NCI-H524 treated with DMSO at 0.1 percent for 48 hours (cell line): ENCODE results near the gene FAM219A.
"Not testable (repeated sequence)": the region's sequence is repeated elsewhere in the genome, so short reads cannot be mapped to it uniquely, and the experiment has no call there.

ENCODE experiments used
- DNase-seq: peaks from one replicate; lab custom pipeline; 2025; lab: John Stamatoyannopoulos, UW

Gene FAM219A

DNA sequence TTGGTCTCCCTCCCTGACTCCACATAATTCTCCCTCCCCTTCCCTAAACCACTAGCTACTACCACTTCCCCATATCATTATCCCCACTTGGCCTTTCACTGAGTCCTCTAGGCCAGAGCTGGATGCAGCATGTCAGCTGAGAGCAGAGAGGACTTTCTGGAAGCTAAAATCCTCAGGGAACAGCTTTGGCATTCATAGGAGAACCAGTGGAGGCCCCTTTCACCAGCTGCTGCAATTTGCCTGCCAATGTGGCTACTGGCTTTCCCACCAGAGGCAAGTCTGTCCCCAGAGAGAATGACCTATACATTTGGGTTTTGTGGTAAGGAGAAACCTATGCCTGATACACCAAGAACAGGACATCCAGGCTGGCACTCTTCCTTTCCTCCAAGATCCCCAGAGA is 14.4 kb downstream of the FAM219A start:
- DNase-seq, result no peak

DNA sequence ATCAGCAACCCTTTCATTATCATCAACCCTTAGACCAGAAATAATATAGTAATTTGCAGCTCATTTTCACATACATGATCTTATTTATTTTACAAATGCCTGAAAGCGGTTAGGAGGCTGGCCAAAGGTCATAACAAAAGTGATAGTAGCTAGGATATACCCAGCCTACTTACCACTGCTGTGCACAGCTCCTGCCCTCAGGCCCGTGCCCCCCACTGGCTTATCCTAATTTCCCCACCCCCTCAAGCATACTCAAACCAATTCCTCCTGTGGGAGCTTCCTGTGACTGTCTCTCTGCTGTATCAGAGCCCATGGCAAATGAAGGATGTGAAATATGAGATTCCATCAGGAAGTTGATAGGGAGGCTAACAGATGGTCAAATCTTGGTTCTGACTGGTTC is 14.8 kb downstream of the FAM219A start:
- DNase-seq, result no peak

DNA sequence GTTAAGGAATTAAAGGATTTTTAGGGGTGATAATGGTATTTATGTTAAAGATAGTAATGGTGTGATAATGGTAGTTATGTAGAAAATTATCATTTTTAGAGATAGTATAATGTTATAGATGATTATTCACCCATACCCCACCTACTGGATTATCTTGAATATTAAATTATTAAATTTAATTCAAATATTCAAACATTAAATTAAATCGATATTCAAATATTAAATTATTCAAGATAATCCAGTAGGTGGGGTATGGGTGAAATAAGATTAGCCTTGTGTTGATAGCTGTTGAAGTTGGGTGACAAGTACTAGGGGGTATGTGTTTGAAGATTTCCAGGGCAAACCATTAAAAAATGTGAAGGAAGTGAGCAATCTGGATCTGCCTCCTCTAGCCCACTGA is 15.6 kb downstream of the FAM219A start:
- no peak for DNase-seq

DNA sequence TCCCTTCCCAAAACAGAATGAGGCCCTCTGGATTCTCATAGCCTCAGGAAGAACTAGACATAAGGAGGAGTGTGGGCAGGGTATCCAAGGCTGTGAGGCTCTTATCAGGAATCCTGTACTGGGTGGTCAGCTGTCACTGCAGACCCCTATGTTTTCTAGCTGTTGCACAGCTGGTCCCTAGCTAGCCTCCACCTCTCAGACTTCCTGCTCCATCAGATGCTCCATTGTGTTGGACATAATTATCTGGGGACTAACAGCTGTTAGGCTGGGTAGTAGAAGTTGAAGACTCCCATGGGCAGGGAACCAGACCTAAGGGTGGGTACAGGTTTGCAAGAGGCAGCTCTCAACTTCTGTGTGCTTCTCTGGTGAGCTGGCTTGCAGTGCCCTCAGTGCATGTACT is 18.4 kb downstream of the FAM219A start:
- no peak for DNase-seq

DNA sequence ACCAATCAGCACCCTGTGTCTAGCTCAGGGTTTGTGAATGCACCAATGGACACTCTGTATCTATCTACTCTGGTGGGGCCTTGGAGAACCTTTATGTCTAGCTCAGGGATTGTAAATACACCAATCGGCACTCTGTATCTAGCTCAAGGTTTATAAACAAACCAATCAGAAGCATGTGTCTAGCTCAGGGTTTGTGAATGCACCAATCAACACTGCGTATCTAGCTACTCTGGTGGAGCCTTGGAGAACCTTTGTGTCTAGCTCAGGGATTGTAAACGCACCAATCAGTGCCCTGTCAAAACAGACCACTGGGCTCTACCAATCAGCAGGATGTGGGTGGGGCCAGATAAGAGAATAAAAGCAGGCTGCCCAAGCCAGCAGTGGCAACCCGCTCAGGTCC is 19.9 kb downstream of the FAM219A start:
- DNase-seq, result not testable (repeated sequence)

DNA sequence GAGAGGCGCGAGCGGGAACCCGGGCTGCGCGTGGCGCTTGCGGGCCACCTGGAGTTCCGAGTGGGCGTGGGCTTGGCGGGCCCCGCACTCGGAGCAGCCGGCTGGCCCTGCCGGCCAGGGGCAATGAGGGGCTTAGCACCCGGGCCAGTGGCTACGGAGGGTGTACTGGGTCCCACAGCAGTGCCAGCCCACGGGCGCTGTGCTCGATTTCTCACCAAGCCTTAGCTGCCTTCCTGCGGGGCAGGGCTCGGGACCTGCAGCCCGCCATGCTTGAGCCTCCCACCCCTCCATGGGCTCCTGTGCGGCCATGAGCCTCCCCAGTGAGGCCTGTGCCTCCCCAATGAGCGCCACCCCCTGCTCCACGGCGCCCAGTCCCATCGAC is 20.5 kb downstream of the FAM219A start:
- DNase-seq, result not testable (repeated sequence)

DNA sequence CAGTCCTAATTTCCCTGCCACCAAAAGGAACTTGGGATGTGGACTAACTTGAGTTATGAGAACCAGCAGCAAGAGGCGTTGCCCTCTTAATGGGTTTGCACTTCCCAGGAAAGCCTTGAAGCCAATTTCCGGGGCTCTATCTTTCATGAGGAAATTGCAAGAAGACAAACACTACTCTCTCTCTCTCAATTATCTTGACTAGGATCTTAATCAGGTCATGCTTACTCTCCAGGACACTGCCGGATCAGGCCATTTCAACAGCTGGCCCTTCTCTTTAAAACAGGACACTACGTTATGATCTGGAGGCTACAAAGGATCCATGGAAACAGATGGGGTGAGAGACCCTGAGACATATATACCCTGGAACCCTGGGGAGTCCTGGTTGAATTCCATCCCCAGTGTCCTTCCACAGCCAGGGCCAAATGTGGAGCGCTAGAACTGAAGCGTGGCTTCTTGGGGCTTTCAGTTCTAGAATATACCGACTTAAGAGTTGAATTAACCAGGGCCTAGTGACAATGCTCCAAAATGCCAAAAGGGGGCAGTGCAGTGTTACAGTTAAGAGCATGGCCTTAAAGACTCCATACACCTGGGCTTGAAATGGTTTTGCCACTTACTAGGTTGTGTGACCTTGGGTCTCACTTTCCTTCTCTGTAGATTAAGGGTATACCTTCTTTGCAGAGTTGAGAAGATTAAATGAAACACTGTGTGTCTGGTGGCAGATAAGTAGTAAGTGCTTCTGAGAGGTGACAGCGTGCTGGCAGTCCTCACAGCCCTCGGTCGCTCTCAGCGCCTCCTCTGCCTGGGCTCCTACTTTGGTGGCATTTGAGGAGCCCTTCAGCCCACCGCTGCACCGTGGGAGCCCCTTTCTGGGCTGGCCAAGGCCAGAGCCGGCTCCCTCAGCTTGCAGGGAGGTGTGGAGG is 21.1 kb downstream of the FAM219A start:
- no peak for DNase-seq

DNA sequence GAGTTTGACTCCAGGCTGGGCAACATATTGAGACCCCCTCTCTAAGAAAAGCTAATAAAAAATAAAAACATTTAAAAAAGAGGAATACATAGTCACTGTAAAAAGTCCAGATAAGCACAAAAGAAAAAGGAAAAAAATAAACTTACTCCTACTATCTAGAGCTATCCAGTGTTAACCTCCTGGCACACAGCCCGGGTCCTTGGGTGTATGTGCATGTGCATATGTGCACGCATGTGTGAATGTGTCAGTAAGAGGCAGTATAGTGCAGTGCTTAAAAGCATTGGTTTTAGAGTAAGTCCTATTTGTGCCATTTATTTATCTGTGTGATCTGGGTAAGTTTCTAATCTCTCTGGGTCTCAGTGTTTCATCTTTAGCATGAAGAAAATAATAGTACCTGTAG is 26.7 kb downstream of the FAM219A start:
- no peak for DNase-seq

DNA sequence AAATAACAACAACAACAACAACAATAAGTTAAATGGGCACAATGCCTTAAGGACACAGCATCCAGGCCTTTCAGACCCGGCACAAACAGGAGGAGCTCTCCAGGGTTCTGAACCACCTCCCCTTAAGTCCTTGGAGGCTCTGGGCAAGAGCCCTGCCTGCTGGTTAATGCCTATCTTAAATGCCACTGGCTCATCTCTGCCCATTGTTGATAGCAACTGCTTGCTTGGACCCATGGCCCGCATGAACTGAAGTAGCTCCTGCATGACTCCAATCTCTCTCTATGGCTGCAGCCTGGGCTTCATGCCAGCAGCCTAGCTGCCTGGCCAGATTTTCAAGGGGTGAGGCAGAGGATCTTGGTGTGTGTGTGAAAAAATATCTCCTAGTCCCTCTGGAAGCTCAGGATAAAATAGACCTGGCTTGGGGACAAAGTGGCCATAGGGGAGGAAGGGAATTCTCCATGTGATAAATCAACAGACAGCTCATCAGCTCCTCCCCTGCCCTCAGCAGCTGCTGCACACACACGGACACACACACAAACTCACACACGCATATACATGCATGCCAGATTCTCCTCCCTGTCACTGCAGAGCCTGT is 27.4 kb downstream of the FAM219A start:
- DNase-seq, result no peak

DNA sequence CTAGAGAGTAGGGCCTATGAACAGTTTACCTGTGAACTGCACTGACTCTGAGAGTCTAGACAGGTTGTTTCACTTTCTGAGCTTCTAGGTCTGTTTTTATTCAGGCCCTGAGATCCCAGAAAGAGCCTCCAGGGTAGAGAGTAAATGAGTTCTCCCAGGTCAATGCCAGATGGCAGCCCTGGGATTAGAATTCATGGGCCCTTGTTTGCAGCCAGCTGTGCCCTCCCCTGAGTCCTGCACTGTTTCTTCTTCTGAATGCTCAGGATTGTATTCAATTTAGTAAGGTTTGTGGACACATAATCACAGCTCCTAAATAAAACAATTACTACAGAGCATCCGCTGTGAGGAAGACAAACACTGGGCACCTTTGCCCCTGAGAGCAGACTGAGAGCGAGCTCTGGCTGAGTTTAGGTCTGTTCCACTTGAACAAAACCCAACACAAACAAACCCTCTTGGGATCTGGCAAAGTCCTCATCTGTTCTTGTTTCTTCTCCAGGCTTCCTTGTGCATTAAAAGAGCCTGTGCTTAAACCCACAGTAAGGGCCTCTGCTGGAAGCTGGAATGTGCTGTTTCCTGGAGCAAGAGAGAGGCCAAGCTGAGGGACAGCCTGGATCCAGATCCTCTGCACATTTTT is 29.9 kb downstream of the FAM219A start:
- DNase-seq, result peak; percentile 50

DNA sequence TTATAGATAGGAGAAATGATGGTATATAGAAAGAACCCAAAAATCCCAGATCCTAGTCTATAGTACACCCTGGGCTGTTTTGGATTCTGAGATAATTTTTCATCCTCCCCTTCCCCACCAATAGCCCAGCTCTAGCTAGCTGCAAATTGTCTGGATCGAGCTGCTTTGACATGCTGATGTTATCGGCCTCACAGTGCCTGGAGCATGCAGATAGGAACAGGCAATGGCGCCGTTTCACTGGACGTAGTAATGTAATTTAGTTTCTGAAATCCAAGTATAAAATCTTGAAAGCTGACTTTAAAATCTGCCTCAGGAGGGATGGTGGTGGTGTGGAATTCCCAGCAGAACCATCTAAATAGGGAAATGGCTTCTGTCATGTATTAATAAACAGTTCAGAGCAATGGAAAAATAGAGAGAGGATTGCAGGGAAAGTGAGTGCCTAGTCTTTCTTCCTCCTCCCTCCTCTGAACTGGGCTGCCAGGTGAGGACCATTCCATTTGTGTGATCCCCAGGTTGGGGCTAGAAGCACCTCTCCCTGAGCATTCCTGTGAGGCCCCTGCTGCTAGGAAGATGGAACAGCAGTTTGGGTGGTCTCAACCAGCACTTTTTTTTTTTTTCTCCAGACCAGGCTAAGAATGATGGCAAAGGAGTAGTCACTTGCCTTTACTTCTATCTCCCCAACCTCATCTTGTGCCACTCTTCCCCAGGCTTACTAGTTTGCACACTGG is 31.9 kb downstream of the FAM219A start:
- no peak for DNase-seq

DNA sequence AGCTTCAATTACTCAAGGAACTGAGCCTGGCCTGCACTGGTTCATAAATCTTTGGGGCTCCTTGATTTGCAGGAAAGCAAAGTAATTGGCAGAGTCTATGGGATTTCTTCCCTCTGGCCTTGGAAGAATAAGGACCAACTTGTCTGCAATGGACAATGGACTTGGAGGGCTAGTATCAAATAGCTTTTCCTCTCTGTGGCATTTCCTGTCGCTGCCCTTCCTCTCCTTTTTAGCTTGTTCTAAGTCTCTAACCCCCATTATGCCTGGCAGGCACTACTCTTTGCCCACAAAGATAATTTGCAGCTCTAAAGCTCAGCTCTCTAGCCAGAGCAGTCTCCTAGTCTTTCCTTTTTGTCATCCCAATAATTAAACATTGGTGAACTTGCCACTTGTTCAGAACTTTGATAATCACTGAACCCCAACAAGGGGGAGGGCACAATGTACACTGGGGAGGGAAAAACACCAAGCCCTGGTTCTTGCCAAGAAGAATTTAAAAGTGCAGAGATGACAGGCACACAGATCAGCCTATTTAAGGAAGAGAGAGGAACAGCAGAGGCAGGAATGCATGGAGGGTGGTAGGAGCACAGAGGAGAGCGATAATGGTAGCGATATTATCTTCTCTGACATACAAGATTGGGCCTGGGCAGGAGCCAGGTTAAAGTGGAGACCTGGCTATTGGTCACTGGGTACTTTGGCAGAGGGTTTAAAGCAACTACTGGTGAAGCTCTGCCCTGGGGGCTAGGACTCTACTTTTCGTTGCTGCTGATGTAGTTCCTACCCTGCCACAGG is 38.5 kb downstream of the FAM219A start:
- no peak for DNase-seq

DNA sequence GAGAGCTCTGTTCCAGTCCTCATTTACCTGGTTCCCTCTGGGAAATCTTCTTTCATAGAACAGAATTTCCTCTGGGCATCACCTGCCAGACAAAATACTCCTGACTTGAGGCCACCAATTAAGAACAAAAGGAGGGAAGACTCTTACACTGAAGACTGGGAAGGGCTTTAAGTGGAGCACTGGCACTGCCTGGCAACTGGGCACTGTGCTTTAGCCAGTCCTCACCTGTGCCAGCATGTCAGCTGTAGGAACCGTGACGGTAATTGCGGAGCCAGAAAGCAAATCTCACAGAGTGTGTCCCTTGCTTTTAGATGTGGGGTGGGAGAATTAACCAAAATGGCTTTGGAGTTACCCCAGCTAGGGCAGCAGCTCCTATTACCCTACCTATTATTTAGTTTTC is 40.6 kb downstream of the FAM219A start:
- DNase-seq, result no peak

DNA sequence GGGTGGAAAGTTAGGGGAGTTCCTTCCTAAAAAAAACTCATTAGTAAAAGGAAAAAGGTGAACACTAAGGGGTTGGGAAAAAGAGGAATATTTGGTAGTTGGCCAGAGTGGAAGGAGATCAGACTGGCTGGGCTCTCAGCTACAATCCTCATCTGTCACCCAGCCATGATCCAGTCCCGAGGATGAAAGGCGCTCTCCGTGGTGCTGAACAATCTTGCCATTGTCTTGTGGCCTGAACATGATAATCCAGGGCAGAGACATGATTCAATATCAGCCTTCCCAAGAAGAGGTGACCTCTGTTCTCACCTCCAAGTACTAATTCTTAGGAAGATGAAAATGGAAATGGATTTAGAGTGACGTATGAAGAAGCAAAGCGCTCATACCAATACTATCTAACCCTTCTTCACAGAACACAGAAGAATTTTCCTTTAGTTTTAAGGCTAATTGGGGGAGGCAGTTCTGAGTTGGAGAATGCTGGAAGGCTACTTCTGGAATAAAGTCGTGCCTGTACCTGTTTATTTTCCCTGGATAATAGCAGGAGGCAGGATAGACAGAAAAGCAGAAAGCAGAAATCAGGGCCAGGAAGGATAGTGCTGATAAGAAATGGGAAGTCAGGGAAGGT is 45.0 kb downstream of the FAM219A start:
- no peak for DNase-seq

DNA sequence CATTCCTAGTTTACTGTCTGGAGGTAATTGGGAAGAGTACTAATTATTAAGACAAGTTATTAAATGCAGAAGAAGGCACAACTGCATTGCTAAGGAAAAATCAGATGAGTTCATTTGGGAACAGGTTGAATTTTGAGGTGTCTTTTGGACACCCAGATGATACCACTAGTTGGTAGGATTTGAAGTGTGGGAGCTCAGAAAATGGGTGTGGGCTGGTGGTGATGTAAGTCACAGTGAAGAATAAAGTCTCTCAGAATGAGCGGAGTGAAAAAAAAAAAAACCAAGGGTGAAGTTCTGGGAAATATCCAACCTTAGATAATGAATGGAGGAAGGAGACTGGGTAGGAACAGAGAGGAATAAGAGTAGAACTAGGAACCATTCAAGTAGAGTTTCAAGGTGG is 46.0 kb downstream of the FAM219A start:
- no peak for DNase-seq

DNA sequence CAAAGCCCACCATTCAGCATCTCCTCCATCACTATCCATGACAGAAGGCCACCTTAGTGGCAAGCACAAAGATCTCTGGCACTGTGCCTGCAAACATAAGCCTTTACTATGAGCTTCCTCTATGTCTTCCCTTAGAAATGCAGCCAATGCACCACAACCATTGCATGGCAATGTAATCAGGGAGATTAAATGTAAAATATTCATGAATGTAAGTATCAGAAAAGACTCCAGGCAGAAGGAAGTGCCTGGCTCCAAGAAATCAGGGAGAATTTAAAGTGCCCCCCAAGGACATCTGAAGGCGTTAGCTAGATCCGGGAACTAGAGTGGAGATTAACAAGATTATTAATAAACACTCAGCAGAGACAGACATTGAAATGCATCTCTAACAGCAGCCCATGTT is 49.2 kb downstream of the FAM219A start:
- peak; percentile 37 for DNase-seq

DNA sequence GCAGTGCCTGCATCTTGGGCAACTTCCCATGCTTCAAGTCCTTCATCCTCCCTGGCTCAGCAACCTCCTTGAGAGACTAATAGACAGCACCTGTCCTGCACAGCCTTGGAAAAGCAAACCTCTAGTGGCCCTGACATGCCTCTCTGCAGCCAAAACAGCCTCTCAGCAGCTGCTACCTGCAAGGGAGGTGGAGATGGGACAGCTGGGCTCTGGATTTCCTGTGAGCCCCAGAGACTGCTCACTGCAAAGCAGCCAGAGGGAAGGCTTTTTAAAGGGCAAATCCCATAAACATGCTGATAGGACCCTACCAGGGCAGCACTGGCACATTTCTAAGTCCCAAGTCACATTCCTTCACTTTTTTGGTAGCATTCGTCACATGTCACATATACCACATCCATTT is 50.2 kb downstream of the FAM219A start:
- DNase-seq, result peak; percentile 57

DNA sequence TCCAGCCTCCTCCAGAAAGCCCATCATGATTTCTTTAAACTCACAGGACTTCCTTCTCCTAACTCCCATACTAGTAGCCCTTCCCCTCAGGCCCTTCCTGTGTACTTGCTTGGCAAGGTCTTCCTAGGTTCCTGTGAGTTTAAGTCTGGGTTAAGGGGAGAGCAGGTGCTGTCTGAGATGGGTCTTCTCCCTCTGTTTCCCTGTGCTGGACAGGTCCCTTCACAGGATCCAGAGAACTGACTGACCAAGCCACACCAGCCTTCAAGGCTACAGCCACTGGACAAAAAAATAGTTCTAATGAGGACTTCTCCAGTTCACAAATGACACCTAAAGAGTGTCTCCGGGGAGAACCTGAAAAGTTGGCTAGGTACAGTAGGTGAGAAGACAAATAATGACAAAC is 52.2 kb downstream of the FAM219A start:
- no peak for DNase-seq

DNA sequence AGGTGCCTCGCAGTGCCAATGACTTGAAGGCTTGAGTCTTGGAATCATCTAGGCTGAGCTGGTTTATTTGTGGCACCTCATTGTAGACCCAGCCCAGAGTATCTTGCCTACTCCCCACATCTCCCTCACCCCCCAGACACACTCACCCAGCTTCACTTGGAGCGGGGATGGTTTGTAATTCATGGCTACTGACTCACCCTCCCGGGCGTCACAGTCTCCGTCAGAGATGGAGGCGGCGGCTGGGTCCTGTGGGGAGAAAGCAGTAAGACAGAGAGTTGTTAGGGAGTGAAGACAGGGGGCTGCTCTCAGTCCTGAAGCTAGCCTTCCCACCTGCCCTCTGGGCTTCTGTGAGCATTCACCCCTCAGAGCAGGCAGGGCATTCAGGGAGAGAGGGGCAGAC is 52.7 kb downstream of the FAM219A start:
- DNase-seq, result no peak

DNA sequence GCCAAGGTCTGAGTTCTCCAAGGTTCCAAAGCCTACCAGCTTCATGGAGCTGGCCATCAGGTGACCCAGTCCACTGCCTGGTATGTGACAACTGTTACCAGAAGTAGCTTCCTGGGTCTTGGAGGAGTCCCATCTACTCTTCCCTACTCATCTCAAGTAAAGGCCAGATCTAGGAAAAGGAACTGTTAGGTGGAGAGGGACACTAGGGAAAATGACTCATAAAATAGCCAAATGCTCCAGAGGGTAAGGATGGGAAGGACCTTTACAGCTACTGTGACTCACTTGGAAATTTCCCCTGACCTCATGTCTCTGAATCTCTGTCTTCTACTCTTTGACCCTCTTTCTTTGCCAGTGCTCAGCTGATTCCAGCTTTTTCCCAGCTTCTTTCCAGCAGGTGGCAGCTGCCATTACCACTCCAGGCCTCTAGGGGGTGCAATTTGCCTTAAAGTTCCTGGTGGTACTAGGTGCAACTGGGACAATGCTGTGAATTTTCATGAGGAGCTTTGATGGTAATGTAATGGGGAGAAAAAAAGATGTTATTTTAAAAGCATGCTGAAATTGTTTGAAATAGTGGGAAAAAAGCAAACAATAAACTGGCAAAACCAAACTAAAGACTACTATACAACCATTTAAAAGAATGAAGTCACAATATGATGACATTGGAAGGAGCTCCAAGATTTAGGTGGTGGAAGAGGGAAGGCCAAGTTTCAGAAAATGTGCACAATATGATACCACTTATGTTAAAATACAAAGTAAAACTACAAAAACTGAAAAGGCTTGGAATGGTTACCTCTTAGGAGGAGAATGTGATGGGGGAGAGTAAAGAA is 54.6 kb downstream of the FAM219A start:
- peak; percentile 5 for DNase-seq
